Activated CD8-positive, alpha-beta memory T cell treated with anti-CD3 and anti-CD28 coated beads, Interleukin-2, amount 50 U/mL, for 48 hours (primary cell): ENCODE results near the gene PRG3.
A peak's percentile ranks its signal among the peaks of the same experiment; 100 is the strongest.

Experiments
- DNase-seq: peaks from one replicate; pipeline ENCODE4 v3.0.0-alpha.2; 2020

Gene PRG3, protein sequence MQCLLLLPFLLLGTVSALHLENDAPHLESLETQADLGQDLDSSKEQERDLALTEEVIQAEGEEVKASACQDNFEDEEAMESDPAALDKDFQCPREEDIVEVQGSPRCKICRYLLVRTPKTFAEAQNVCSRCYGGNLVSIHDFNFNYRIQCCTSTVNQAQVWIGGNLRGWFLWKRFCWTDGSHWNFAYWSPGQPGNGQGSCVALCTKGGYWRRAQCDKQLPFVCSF

DNA sequence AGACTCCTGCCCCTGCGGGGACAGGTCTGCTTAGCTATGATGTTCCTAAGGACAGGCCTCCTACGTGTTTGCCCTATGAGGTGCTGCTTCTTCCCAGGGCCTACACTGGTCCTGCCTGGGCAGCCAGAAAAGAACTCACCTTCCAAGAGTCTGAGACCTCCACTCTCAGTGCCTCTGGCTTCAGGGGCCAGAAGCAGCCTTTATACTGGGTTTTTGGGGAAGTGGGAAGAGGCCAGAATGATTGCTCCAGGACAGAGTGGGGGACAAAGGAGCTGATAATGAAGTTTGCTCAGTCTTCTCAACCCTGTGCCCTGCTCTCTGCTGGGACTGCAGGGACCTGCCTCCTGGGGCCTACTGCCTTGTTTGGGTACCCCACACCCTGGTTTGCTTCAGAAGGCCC, at the start of gene PRG3:
Gene PRG3 (minus strand): TSS at position 176 of the 400 bp plus-strand sequence. CDS start 442 bp downstream, outside the sequence.
- no peak for DNase-seq

DNA sequence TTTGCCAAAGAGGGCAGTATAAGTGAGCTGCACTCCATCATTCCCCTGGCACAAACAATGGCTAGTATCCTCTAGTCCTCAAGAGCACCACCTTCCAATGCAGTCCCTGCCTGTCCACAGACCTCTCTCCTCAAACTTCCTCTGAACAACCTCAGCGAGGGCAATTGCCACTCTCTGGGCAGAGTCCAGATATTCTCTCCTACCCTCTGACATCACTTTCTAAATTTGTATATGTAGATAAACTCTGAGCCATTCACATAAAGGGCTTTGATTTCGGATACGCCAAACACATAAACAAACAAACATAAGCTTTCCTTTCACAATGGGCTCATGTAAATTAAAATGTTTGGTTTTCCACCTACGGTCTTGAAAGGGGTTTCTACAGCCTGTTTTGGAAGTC, 49.0 kb upstream of the PRG3 start:
- DNase-seq, result no peak

DNA sequence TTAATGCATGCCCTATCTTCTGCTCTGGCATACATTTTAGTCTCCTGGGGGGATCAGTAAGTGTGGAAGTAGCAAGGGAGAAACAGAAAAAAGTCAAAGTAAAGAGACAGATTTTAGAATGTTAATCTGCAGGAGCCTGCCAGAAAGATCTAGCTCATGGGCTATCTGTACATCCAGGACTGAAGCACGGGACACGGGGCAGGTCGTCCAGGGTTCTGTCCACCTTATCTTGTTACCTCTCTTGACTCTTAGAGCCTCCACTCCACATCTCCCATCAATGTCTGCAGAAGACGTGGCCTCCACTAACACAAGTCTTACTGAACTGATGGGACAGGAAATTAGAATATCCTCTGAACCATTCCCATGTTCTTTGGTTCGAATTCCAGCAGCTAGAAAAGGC, 47.7 kb upstream of the PRG3 start:
- no peak for DNase-seq

DNA sequence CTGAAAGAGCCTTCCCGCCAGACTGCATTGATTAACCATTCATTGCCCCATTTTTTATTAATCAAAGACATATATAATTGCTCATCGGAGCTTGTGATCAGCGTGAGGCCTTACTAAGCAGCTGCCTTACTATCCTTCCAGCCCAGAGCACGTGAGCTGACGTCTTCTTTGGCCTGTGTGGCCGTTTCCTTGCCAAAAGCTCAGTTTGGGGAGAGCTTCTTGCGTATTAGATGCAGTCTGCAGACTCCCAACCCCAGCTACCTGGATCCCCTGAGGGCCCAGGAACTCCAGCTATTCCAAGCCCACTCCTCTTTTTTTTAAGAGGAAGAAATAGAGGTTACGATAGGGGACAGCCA, 46.8 kb upstream of the PRG3 start:
- no peak for DNase-seq

DNA sequence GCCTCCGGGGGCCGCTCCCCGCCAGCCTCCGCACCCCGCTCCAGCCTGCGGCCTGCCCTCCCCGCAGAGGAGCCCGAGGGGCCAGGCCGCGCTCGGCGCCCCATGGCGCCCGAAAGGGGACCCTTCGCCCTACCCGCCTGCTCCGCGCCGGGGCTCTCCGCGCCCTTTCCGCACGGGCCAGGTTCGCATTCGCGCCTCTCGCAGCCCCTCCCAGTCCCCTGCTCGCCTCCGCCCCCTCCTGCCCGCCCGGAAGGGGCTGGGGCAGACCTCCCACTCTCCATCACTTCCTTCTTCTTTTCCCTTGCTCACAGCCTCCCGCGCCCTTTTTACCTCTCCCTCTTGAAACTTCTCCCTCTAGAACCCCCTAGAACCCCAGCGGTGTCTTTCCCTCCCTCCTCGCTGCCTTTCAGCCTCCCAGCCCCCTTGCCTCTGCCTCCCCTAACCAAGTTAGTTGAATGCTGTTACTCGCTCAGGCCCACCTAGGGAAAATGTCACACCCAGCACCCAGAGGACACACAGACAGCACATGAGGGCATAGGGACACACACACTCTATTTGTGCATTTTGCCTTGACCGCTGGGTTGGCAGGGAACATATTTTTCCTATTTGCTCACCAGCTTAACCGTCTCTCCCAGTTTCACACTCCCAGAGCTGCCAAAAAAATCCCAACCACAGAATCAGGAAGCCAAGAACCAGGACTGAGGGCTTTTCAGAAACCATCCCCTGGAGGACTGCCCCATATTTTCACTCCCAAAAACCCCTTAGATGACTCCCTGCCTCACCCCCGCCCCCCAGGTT, 46.2 kb upstream of the PRG3 start, which contains the start of gene SLC43A3:
Gene SLC43A3 (minus strand): TSS at position 193 of the 798 bp plus-strand sequence. CDS start 949 bp downstream, outside the sequence.
- peak; percentile 88 for DNase-seq

DNA sequence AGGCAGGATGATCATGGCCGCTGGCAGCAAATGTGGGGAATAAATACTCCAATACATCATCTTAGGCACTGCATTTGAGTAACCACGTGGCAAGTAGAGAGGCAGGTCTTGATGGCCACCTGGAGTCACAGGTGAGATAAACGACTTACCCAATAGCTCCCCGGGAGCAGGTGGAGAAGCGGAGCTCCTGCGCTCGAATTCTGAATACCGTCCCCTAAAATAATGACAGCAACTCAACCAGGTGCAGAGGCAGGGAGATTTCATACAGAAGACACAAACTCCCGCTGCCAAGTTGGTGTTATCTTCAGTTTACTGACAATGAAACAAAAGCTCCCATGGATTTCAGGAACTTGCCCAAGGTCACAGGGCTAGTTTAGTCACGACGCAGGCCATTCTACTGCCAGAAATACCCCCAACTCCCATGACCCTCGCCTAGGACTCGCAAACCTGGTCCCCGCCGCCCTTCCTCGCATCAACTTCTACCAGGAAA, 45.5 kb upstream of the PRG3 start:
- no peak for DNase-seq

DNA sequence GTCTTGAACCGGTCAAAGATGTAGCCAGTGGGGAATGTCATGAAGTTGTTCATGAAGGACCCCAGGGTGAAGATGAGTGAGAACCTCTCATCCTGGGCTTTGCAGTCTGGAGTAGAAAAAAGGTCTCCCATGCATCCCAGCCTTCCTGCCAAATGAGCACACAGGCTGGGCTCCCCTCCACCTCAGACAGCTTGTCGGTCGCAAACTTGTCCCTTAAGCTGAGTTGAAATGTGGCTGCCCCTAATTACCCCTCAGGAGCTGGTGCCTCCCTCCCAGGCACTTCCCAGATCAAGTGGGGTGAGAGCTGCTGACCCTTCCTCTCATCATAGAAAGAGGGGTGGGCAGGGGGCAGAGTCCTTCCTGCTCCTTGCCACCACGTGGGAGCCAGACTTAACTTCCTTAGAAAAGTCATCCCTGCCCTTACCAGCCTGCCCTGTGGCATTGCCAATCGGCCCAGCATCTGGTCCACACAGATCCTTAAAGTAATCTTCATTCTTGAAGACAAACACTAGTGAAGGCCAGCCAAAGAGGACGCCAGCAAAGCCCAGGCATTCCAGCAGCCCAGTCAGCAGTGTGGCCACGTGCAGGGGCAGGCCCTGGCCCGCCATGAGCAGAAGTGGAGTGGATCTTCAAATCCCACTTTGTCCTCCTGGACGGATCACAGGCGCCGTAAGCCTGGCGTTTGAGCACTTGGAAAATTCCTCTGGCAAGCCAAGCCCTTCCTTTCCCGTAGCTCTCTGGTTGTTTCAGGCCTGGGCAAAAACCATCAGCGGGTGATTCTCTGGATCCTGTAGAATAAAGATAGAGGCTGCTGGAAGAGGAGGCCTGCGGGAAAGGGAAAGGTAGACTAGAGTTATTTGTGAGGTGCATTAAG, 44.9 kb upstream of the PRG3 start:
- DNase-seq, result peak; percentile 67

DNA sequence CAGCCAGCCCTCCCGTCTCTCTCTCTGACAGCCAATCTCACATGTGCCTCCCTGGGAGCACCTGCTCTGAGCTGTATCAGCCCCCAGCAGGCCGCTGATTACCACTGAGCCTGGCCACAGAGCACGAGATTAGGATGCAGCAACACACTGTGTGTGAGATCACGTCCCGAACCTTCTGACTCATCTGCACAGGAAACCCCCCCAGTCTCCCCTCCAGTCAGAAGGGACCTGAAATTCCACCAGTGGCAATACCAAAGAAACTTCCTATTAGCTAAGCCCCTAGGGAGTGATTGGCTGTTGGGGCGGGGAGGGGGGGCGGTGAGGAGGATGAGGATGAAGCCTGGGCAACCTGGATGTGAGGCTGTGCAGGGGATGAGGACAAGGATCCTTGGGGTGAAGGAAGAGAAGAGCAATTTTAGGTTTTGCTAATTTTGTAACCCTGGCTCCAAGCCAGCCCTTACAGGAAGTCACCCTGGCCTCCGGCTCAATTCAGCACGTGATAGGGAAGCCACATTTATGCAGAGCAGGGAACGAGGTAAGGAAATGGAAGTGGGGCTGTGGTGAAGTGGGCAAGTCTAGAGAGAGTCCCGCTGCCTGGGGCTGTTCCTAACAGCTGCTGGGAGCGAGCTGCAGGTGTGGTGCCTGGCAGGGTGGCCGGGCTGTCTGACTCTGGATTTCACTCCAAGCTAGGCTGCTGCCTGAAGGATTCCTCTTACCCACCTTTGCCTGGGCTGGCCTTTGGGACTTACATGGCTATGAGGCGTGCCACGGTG, 44.0 kb upstream of the PRG3 start:
- DNase-seq, result peak; percentile 90

DNA sequence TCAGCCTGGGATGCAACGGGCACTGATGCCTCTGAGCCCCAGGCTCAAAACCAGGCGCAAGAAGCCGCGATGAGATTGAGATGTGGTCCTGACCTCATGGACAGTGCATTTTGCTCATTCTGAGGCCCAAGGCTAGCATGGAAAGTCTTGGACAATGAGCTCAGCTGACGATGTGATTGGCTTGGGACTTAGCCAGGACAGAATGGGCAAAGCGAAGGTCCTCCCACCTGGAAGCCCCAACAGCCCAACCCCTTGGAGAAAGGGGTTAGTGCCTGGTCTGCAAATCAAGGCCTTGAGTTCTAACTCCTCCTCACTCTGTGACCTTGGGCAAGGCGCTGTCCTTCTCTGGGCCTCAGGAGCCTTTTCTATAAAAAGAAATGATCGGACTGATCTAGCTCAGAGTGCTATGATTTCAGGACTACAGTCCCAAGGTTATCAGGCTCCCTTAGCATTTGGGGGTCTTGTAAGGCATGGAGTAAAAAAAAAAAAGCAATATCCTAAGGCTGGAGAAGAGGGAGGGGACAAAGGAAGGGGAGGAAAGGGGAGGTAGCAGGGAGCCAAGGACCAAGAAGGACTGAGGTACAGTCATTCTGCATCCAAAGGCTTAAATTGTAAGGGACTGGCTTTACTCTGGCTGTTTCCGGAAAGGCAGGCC, 43.3 kb upstream of the PRG3 start:
- DNase-seq, result no peak

DNA sequence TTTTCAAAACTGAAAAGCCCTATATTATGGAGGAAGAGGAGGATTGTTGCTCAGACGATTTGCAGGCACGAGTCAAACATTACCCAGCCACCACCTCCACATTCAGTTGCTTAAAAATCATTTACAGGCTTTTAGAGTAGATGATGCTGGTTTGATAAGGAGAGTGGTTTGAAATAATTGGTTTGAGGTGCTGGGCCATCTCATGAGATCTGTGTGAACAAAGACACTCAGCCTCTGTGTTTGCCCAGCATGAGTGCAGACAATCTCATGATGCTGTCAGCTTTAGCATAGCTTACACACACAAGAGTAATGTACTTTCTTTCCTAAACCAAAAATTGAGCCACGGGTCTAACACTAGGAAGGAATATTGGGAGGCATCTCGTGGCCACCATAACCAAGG, 41.7 kb upstream of the PRG3 start:
- DNase-seq, result no peak

DNA sequence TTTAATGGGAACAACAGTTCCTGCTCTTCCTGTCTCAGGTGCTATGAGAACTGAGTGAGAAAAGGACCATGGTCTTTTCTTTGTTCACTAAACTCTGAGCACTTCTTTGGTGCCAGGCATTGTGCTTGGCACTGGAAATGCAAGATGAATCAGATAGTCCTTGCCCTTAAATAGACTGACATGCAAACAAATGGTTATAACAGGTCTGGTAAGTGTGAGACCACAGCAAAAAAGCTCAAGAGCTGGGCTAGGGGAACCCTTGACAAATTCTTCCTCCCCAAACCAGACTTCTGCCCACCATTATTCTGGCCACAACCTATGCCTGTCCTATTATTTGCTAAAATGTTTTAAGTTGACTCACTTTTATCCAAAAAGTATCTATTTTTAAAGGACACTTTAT, 40.9 kb upstream of the PRG3 start:
- no peak for DNase-seq

DNA sequence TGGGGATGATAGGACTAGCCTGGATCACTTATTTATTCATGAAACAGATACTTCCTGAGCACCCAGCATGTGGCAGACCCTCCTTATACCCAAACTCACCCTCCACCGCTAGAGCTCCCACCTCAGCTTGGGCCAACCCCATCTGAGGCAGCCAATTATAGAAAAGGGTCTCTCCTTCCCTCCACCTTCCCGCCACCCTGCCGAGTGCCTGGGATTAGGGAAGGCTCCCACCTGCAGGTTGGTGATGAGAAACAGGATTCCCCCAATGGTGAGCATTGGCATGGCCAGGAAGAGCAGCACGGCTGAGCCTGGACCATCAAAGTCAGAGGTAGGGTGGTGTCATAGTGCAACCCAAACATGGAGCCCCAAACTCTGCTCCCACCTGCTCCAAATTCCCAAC, 40.1 kb upstream of the PRG3 start:
- DNase-seq, result no peak

DNA sequence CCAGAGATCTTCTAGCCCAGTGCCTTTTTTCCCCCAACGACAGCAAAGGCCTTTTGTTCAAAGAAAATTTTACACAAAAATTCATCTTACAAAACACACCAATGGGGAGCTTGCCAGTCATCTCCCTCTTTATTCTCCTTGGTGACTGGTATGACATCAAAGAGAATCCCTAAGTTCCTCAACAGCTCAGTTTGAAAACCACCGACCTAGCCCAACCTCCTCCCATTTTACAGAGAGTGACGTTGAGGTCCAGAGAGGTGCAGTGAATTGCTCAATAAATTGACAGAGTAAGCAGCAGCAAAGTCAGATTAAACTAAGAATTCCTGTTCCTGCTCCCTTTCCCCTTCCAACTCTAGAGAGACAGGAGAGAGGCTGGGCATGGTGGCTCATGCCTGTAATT, 38.2 kb upstream of the PRG3 start:
- no peak for DNase-seq

DNA sequence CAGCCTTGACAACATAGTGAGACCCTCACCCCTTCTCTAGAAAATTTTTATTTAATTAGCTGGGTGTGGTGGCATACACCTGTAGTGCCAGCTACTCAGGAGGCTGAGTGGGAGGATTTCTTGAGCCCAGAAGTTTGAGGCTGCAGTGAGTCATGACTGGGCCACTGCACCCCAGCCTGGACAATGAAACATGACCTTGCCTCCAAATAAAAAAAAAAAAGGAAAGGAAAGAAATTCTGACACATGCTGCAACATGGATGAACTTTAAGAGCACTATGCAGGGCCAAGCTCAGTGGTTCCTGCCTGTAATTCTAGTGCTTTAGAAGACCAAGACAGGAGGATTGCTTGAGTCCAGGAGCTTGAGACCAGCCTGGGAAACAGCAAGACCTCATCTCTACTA, 37.2 kb upstream of the PRG3 start:
- no peak for DNase-seq

DNA sequence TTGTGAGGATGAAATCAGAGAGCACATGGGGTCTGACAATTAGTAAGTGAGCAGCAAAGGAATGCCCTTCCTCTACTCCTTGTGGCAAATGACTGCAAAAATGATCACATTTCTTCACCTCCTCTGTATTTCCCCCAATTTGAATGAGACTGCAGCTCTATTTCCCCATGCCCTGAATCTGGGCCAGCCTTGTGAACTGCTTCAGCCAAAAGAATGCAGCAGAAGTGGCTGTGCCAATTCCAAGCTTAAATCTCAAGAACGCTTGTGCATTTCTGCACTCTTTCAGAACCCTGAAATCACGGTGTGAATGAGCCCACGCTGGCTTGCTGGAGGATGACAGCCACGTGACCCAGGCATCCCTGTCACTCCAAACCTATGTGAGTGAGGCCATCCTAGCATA, 36.1 kb upstream of the PRG3 start:
- no peak for DNase-seq

DNA sequence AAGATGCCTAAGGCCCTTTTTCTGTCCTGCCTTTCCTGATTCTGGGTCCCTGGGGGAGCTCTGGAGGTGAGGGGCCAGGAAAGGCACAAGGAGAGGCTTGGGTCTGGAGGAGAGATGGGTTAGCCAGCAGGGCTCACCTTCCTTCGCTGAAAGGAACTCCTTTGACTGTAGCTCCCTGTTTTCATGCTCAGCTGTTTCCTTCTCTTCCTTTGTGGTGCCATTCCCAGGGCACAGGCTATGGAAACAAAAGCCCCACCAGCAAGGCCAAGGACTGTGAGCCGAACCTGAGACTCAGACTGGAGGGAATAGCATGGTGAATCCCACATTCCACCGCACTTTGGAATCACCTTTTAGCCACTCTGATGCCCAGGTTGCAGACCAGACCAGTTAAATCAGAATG, 35.5 kb upstream of the PRG3 start:
- DNase-seq, result no peak

DNA sequence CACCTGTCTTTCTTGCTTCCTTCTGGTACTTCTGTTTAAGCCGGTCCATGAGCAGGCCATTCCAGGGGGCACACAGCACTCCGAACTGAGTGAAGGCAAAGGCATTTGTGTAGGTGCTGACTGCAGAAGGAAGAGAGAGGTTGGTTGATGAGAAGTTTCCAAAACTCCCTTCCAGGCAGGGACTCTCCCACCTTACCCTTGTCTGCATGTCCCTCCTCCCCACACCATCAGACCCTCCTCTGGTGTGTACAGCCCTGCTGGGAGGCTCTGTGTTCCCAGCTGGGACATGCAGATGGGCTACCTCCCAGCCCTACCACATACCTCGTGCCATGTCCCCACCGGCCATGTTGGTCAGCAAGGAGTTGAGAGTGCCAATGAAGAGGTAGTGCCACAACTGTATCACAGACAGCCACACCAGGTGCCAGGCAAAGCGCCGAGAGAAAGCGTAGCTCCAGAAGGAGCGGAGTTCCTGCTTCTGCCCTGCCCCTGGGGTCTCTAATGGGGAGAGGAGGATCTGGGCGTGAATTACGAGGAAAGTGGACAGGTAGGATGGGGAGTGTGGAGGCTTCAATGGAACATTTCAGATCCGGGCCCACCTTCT, 33.8 kb upstream of the PRG3 start:
- DNase-seq, result no peak

DNA sequence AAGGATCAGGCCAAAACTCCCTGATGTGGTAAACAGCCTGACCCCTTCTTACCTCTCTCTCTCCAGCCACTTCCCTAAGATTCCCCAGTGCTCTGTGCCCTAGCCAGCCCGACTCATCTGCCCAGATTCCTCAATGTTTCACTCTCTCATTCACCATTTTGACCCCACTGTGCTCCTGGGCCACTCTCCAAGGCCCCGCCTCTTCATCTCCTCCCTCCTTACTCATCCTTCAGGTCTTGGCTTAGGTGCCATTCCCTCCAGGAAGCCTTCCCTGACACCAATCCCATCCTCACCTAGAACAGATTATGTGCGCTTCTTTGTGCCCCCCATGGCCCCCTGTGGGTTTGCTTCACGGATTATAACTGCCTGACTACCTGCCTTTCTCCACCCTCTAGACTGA, 32.7 kb upstream of the PRG3 start:
- DNase-seq, result no peak

DNA sequence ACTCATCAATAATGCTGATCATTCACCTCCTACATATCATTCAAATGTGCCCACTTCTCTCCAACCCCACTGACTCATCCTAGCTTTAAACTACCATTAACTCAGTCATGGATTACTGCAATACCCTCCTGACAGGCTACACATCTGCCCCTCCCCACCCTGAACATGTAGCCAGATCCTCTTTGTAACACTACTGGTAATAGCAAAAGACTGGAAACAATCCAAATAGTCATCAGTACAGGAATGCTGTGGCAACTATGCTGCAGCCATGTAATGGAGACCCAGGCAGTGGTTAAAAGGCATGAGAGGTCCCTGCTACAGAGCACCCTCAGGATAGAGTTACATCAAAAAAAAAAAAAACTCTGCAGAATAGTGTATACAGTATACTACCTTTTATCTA, 29.3 kb upstream of the PRG3 start:
- no peak for DNase-seq

DNA sequence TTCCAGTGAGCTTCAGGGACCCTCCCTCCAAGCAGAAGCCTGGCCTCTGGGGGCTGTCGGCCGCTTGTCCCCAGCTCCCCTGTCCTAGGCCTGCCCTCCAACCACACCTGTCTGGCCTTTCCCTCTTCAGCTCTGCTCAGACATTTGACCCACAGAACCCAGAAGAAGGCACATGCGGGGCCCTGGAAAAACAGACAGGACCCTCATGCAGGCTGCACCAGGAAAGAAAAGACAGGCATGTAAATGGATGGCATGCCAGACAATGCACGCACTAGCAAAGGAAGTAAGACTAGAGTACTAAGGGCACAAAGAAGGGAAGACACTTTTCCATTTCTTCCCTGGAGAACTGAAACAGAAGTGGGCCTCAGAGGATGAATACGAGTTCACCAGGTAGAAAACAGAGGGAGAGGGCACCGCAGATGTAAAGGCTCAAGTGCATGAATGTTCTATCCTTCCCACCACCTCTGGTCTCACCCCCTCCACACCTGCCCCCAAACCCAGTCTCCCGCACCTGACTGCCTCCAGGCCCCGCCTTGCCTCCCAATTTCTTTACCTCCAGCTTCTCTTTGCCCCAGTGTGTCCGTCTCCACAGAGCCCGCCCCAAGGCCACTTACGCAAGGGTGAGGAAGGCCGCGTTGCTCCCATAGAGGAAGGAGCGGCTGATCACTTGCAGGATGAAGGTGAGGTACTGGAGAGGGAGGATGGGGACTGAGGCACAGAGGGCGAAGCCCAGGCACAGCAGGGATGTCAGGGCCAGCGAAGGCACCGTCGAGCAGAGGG, 28.6 kb upstream of the PRG3 start:
- DNase-seq, result no peak

DNA sequence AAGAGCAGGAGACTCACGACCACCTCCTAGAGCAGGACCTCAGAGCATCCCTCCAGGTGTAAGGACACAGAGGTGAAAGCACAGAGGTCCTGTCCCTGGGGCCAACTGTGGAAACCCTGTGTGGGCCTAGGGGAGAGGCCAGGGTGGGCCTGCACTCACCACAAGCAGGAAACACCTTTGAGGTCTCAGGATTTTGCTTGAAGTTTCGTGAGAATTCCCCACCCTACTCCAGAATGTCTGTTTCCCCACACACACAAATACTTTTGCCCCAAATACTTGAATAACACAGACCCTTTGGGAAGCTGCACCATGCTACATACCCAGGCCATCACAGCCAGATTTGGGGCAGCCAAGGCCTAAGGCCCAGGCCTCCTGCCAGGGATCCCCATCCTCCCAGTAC, 27.8 kb upstream of the PRG3 start:
- no peak for DNase-seq
